COLO829 (cell line): ENCODE results near the gene CALML3.

ENCODE experiments used
- DNase-seq: peaks from one replicate; pipeline ENCODE4 v3.0.0; 2012; ENCODE audit warnings: low spot score

Gene CALML3

GRCh38 chr10:5525561-5526341 lies 990 bp downstream of the CALML3 start:
- DNase-seq, result no peak

- no peak for DNase-seq
These were observed 2.0 kb downstream of the CALML3 start for GRCh38 chr10:5526691-5527331.

GRCh38 chr10:5527332-5528200 lies 2.8 kb downstream of the CALML3 start:
- no peak for DNase-seq

GRCh38 chr10:5528989-5529701 lies 4.4 kb downstream of the CALML3 start:
- DNase-seq, result no peak

- DNase-seq, result no peak
These were observed 5.1 kb downstream of the CALML3 start for GRCh38 chr10:5529702-5530411.

- no peak for DNase-seq
These were observed 5.6 kb downstream of the CALML3 start for GRCh38 chr10:5530412-5530806.

- no peak for DNase-seq
These were observed 6.2 kb downstream of the CALML3 start for GRCh38 chr10:5530846-5531557.

GRCh38 chr10:5531558-5532306 lies 7.0 kb downstream of the CALML3 start:
- DNase-seq, result no peak

GRCh38 chr10:5532307-5532605 lies 7.5 kb downstream of the CALML3 start:
- DNase-seq, result no peak

- DNase-seq, result no peak
These were observed 7.9 kb downstream of the CALML3 start for GRCh38 chr10:5532618-5533097.

- DNase-seq, result no peak
These were observed 8.5 kb downstream of the CALML3 start for GRCh38 chr10:5533098-5533731.

GRCh38 chr10:5534051-5534821 lies 9.5 kb downstream of the CALML3 start:
- DNase-seq, result no peak

GRCh38 chr10:5534880-5535856 lies 10.4 kb downstream of the CALML3 start:
- DNase-seq, result no peak

- no peak for DNase-seq
These were observed 11.8 kb downstream of the CALML3 start for GRCh38 chr10:5536486-5537081.

GRCh38 chr10:5537684-5538083 lies 12.9 kb downstream of the CALML3 start:
- no peak for DNase-seq

GRCh38 chr10:5538446-5538845 lies 13.7 kb downstream of the CALML3 start:
- DNase-seq, result no peak
